Measurements from ENCODE around the gene YBEY.

GRCh38 chr21:46247699-46248421 lies 38.3 kb upstream of the YBEY start:
- TF ChIP-seq CTCF (conservative IDR thresholded peaks at IDR 0.05 in 1 of 2, IDR thresholded peaks at IDR 0.05 in 1 of 2; ENCODE audit: low read depth in 1 of 2, low read length in 2 of 2), result no peak
- no peak for TF ChIP-seq EZH2 (IDR thresholded peaks at IDR 0.05; ENCODE audit: low read length, missing control alignments)
